NB4 (cell line): ENCODE results near the gene USF1.

Experiments used
- POLR2A ChIP-seq: IDR thresholded peaks from 2 replicates; pipeline ENCODE4 v1.6.1; 2011; ENCODE audit warnings: mild to moderate bottlenecking; ENCODE audit not compliant: insufficient read length; ENCODE audit errors: extremely low read depth
- TF ChIP-seq, protein P1 (sequence below): IDR thresholded peaks from 2 replicates; pipeline ENCODE4 v1.6.1; 2011; ENCODE audit warnings: low read depth, low read length
- TF ChIP-seq, protein P2 (sequence below): IDR thresholded peaks from one replicate; pipeline ENCODE4 v1.5.1; 2012; ENCODE audit warnings: low read depth, low read length

DNA sequence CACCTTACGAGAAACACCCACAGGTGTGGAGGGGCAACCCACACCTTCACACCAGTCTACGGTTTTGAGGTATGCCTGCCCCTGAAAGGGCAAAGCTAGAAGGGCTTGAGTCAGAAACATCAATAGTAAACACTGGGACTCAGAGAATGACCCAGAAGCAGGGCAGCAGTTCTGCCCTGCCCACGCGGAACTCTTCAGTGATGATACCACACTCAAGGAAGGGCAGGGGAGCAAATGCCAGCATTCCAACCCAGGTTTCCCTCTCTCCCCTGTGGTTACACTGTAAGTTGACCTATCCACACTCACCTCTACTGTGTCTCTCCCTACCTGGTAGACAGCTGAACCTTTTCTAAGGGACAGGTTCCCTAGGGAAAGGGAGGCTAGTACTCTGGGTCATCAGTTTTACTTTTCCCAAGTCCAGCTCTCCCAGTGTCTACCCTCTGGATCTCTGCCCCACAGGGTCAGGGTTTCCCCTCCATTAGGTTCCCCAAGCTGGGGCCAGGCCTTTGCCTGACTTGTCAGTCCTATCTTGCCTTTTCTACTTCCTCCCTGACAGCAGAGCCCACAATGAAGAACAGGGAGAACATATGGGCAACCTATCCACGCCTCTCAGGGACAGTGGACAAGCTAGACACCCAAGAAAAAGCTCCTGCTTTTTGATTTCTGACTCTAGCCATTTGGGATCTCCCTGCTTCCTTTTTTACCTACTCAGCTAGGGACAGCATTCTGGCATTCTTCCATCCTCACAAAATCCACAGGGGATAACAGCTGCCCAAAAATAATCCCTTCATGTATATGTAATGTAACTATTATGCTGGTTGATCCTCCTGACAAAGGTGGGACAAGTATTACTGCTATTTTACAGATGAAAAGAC, 27.8 kb downstream of the USF1 start:
- no peak for TF ChIP-seq POLR2A
- TF ChIP-seq, protein P1, sequence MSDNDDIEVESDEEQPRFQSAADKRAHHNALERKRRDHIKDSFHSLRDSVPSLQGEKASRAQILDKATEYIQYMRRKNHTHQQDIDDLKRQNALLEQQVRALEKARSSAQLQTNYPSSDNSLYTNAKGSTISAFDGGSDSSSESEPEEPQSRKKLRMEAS, result no peak
- TF ChIP-seq, protein P2, sequence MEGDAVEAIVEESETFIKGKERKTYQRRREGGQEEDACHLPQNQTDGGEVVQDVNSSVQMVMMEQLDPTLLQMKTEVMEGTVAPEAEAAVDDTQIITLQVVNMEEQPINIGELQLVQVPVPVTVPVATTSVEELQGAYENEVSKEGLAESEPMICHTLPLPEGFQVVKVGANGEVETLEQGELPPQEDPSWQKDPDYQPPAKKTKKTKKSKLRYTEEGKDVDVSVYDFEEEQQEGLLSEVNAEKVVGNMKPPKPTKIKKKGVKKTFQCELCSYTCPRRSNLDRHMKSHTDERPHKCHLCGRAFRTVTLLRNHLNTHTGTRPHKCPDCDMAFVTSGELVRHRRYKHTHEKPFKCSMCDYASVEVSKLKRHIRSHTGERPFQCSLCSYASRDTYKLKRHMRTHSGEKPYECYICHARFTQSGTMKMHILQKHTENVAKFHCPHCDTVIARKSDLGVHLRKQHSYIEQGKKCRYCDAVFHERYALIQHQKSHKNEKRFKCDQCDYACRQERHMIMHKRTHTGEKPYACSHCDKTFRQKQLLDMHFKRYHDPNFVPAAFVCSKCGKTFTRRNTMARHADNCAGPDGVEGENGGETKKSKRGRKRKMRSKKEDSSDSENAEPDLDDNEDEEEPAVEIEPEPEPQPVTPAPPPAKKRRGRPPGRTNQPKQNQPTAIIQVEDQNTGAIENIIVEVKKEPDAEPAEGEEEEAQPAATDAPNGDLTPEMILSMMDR, result no peak
